Neural cell (in vitro differentiated cells): ENCODE measurements around the gene WFDC5.

Experiments used
- EP300 ChIP-seq: fragments of 450-650 bp; conservative IDR thresholded peaks from 2 replicates; pipeline ENCODE4 v1.6.1; 2014; ENCODE audit warnings: antibody characterized with exemption, mild to moderate bottlenecking, moderate library complexity; ENCODE audit not compliant: poor library complexity, severe bottlenecking
- EZH2 ChIP-seq: fragments of 200-600, 300-800 bp; shearing (Covaris generic), sonication (generic); IDR thresholded peaks from 2 replicates; pipeline ENCODE4 v1.6.1; 2014; ENCODE audit warnings: antibody characterized with exemption, low read length, borderline replicate concordance, mild to moderate bottlenecking; ENCODE audit not compliant: insufficient read depth, poor library complexity, severe bottlenecking
- TF ChIP-seq, protein P1 (sequence below): fragments of 450-650 bp; IDR thresholded peaks from 2 replicates; pipeline ENCODE4 v1.5.1; 2014; ENCODE audit warnings: antibody characterized with exemption, mild to moderate bottlenecking, moderate library complexity; ENCODE audit not compliant: poor library complexity, severe bottlenecking

DNA sequence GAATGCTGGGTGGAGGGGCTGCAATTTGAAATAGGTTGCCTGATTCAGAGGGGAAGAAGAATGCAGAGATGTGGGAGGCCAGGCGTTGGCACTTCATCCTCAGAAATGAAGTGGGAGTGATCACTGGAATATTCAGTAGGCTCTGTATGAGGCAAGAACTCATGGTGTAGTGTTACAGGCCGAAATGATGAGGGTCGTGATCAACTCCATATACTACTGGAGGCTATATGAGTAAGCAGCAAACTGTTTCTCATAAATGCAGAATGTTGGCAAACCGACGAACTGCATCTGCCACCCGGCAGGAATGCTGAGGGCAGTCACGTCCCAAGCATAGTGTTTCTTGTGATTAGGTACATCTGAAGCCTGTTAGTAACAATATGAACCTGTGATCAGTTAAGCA is 26.7 kb downstream of the WFDC5 start:
- TF ChIP-seq EZH2 (no peak), EP300 (no peak)
- TF ChIP-seq, protein P1, sequence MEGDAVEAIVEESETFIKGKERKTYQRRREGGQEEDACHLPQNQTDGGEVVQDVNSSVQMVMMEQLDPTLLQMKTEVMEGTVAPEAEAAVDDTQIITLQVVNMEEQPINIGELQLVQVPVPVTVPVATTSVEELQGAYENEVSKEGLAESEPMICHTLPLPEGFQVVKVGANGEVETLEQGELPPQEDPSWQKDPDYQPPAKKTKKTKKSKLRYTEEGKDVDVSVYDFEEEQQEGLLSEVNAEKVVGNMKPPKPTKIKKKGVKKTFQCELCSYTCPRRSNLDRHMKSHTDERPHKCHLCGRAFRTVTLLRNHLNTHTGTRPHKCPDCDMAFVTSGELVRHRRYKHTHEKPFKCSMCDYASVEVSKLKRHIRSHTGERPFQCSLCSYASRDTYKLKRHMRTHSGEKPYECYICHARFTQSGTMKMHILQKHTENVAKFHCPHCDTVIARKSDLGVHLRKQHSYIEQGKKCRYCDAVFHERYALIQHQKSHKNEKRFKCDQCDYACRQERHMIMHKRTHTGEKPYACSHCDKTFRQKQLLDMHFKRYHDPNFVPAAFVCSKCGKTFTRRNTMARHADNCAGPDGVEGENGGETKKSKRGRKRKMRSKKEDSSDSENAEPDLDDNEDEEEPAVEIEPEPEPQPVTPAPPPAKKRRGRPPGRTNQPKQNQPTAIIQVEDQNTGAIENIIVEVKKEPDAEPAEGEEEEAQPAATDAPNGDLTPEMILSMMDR, result no peak
